Astrocyte (in vitro differentiated cells and primary cell): ENCODE measurements around the gene MECP2.

ENCODE experiments used
- EZH2 ChIP-seq: IDR thresholded peaks from 2 replicates; pipeline ENCODE4 v1.6.1; 2012; ENCODE audit warnings: mild to moderate bottlenecking, low read length, inconsistent platforms; ENCODE audit not compliant: insufficient read depth
- TF ChIP-seq, protein P1 (sequence below): IDR thresholded peaks from 2 replicates; pipeline ENCODE4 v1.5.1; 2011; ENCODE audit warnings: low read depth, mild to moderate bottlenecking, inconsistent platforms, low read length, moderate library complexity; ENCODE audit not compliant: insufficient read depth

DNA sequence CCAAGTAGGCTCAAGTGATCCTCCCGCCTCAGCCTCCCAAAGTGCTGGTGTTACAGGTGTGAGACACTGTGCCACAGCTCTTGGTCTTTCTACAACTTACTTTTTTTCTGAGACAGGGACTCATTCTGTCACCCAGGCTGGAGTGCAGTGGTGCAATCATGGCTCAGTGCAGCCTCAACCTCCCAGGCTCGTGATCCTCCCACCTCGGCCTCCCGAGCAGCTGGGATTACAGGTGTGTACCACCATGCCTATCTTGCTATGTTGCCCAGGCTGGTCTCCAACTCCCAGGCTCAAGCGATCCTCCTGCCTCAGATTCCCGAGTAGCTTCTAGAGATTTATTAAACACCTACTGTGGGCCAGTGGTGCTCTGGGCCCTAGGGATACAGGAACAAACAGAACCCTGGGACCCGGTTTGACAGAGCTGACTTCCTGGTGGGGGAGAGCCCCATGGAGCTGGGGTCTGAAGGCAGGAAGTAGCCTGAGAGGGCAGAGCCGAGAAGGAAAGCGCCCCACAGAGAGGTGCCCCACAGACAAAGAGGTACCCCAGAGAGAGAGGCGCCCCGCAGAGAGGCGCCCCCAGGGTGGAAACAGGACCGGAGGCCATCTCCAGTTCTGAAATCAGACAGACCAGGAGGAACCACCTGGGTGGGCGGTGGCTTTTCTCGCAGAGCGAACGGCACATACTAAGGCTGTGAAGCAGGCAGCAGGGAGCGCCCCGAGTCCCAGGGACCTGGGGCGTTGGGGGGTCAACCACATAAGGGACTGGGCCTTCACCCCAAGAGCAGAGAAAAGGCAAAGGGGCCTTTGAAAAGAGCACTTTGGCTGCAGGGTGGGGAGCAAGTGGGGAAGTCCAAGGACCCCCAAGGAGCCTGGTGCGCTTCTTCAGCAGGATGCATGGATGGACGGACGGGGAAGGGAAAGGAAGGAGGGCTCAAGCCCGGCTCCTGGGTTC, 82.8 kb downstream of the MECP2 start:
- TF ChIP-seq, protein P1, sequence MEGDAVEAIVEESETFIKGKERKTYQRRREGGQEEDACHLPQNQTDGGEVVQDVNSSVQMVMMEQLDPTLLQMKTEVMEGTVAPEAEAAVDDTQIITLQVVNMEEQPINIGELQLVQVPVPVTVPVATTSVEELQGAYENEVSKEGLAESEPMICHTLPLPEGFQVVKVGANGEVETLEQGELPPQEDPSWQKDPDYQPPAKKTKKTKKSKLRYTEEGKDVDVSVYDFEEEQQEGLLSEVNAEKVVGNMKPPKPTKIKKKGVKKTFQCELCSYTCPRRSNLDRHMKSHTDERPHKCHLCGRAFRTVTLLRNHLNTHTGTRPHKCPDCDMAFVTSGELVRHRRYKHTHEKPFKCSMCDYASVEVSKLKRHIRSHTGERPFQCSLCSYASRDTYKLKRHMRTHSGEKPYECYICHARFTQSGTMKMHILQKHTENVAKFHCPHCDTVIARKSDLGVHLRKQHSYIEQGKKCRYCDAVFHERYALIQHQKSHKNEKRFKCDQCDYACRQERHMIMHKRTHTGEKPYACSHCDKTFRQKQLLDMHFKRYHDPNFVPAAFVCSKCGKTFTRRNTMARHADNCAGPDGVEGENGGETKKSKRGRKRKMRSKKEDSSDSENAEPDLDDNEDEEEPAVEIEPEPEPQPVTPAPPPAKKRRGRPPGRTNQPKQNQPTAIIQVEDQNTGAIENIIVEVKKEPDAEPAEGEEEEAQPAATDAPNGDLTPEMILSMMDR = no peak
- TF ChIP-seq EZH2 = no peak
